Spleen (tissue), 7 donors: ENCODE results near the gene PSMB1.

ENCODE experiments used
- POLR2A ChIP-seq, 3 donors: fragments of 450-650 bp; IDR thresholded peaks; one replicate each; pipeline ENCODE4 v1.5.1; 2017; ENCODE audit warnings: antibody characterized with exemption in 3 of 3, mild to moderate bottlenecking in 1 of 3
- TF ChIP-seq, protein P1 (sequence below), 11 experiments: fragments of 200-600 bp in 7 of 11; fragments of 450-650 bp in 4 of 11; sonication (generic) in 4 of 11; IDR thresholded peaks in 8 of 11; conservative IDR thresholded peaks in 3 of 11; 1 replicate in 7 of 11; 2 replicates in 4 of 11; pipeline versions ENCODE4 v1.4.0 to v1.8.0; 2016 to 2021; ENCODE audit warnings: antibody characterized with exemption in 11 of 11, inconsistent platforms in 4 of 11, mild to moderate bottlenecking in 1 of 11
- donor health status: DM: no; HTN: no; CAD: no; lungs with moderate emphysema.
- donor health status: DM: no; HTN: no; CAD: no.
- donor health status: DM: no; HTN: no; CAD: no.

DNA sequence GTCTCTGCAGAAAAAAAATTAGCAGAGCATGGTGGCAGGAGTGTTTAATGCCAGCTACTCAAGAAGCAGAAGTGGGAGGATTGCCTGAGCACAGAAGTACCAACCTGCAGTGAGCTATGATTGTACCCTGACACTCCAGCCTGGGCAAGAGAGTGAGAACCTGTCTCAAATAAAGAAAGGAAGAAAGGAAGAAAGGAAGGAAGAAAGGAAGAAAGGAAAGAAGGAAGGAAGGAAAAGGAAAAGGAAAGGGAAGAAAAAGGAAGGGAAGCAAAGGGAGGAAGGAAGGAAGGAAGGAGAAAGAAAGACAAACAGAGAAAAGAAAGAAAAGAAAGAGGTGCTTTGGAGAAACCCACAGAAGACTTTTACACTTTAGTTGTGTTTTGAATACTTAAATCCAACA lies 44.2 kb upstream of the PSMB1 start:
- no peak for TF ChIP-seq POLR2A (IDR thresholded peaks at IDR 0.05)
- TF ChIP-seq, protein P1, sequence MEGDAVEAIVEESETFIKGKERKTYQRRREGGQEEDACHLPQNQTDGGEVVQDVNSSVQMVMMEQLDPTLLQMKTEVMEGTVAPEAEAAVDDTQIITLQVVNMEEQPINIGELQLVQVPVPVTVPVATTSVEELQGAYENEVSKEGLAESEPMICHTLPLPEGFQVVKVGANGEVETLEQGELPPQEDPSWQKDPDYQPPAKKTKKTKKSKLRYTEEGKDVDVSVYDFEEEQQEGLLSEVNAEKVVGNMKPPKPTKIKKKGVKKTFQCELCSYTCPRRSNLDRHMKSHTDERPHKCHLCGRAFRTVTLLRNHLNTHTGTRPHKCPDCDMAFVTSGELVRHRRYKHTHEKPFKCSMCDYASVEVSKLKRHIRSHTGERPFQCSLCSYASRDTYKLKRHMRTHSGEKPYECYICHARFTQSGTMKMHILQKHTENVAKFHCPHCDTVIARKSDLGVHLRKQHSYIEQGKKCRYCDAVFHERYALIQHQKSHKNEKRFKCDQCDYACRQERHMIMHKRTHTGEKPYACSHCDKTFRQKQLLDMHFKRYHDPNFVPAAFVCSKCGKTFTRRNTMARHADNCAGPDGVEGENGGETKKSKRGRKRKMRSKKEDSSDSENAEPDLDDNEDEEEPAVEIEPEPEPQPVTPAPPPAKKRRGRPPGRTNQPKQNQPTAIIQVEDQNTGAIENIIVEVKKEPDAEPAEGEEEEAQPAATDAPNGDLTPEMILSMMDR (IDR thresholded peaks at IDR 0.05 in 8 of 11, conservative IDR thresholded peaks at IDR 0.05 in 3 of 11): no peak
